Thyroid gland (tissue), 4 donors: ENCODE measurements around the gene PPARG.

Experiments
- CTCF ChIP-seq, 6 experiments: fragments of 200-600 bp in 3 of 6; fragments of 450-650 bp in 3 of 6; sonication (generic) in 3 of 6; IDR thresholded peaks; one replicate each; pipeline ENCODE4 v1.5.1; 2016 to 2019; ENCODE audit warnings: antibody characterized with exemption in 6 of 6, mild to moderate bottlenecking in 2 of 6, inconsistent platforms in 1 of 6, moderate library complexity in 1 of 6
- POLR2A ChIP-seq, 2 donors: fragments of 450-650 bp; IDR thresholded peaks; one replicate each; pipeline ENCODE4 v1.6.1; 2017; ENCODE audit warnings: antibody characterized with exemption in 2 of 2, mild to moderate bottlenecking in 2 of 2, moderate library complexity in 1 of 2

GRCh38 chr3:12384451-12385233 is 95.8 kb downstream of the PPARG start:
- TF ChIP-seq POLR2A (IDR thresholded peaks at IDR 0.05) = no peak
- TF ChIP-seq CTCF (IDR thresholded peaks at IDR 0.05) = no peak
